IMR-90 (cell line): Measurements from ENCODE around the gene NUDT1. TPM values are rescaled to one million over a fixed set of nuclear protein-coding genes. Genes with fewer than 3 reads are reported as not detected.
A peak's percentile ranks its signal among the peaks of the same experiment; 100 is the strongest.

Source experiments
- ATAC-seq: fragments of 200-7000 bp; cut with Tn5 transposase; 2 replicates; pipeline ENCODE4 v1.9.1; 2020; ENCODE audit warnings: low read depth, mild to moderate bottlenecking, moderate library complexity
- BruUV-seq: library from RNA; stranded (reverse); fragments of 400-500 nt; replicated peaks from 2 replicates; lab custom pipeline; 2021; lab: Mats Ljungman, UMichigan
- CTCF ChIA-PET: fragments of 300-600 bp; formaldehyde crosslinking; extraction: SDS; loops from one replicate; lab custom pipeline; 2021; ENCODE audit warnings: antibody characterized with exemption; lab: Yijun Ruan, JAX
- POLR2A ChIA-PET: fragments of 300-600 bp; sonication (Branson Sonifier 250); formaldehyde crosslinking; loops from one replicate; lab custom pipeline; 2022; ENCODE audit warnings: antibody characterized with exemption; ENCODE audit not compliant: unreplicated experiment; lab: Charles Lee
- DNase-seq: peaks from one replicate; pipeline ENCODE4 v3.0.0; 2013
- H2AFZ ChIP-seq: replicated peaks from 2 replicates; pipeline ENCODE3; 2013; ENCODE audit warnings: low read length, mild to moderate bottlenecking; ENCODE audit not compliant: poor library complexity
- H2AK5ac ChIP-seq: 2 replicates; pipeline ENCODE4 v1.6.1; 2013; ENCODE audit warnings: low read depth, low read length, inconsistent platforms
- H2AK9ac ChIP-seq: replicated peaks from 2 replicates; pipeline ENCODE3; 2013; ENCODE audit warnings: mild to moderate bottlenecking, low read depth, low read length, moderate library complexity; ENCODE audit not compliant: poor library complexity
- H2BK120ac ChIP-seq: 2 replicates; pipeline ENCODE4 v1.6.1; 2013; ENCODE audit warnings: low read depth, low read length, inconsistent platforms
- H2BK15ac ChIP-seq: 3 replicates; pipeline ENCODE4 v1.6.1; 2013; ENCODE audit warnings: low read depth, low read length, inconsistent platforms
- H2BK20ac ChIP-seq: 2 replicates; pipeline ENCODE4 v1.6.1; 2013; ENCODE audit warnings: low read depth, mild to moderate bottlenecking, inconsistent platforms, low read length, moderate library complexity
- H2BK5ac ChIP-seq: 2 replicates; pipeline ENCODE4 v1.6.1; 2013; ENCODE audit warnings: mild to moderate bottlenecking, low read depth, low read length, inconsistent platforms; ENCODE audit not compliant: poor library complexity, severe bottlenecking
- H3K14ac ChIP-seq: replicated peaks from 2 replicates; pipeline ENCODE4 v1.6.1; 2013; ENCODE audit warnings: low read depth, low read length, inconsistent platforms
- H3K18ac ChIP-seq: 2 replicates; pipeline ENCODE4 v1.6.1; 2013; ENCODE audit warnings: low read depth, low read length, control low read depth
- H3K23ac ChIP-seq: 2 replicates; pipeline ENCODE4 v1.6.1; 2013; ENCODE audit warnings: low read depth, low read length, inconsistent platforms
- H3K27ac ChIP-seq: 2 replicates; pipeline ENCODE4 v1.5.1; 2013; ENCODE audit warnings: mild to moderate bottlenecking, control low read depth, low read length; ENCODE audit not compliant: insufficient read depth
- H3K27me3 ChIP-seq: 2 replicates; pipeline ENCODE4 v1.6.1; 2013; ENCODE audit warnings: low read length; ENCODE audit not compliant: control insufficient read depth, insufficient read depth
- H3K36me3 ChIP-seq: 2 replicates; pipeline ENCODE4 v1.6.1; 2013; ENCODE audit warnings: low read length, mixed read lengths; ENCODE audit not compliant: control insufficient read depth, insufficient read depth
- H3K4ac ChIP-seq: 2 replicates; pipeline ENCODE4 v1.6.1; 2013; ENCODE audit warnings: low read depth, low read length, inconsistent platforms
- H3K4me1 ChIP-seq: 2 replicates; pipeline ENCODE4 v1.6.1; 2013; ENCODE audit warnings: low read length, mixed read lengths; ENCODE audit not compliant: control insufficient read depth, insufficient read depth
- H3K4me2 ChIP-seq: 2 replicates; pipeline ENCODE4 v1.6.1; 2013; ENCODE audit warnings: low read depth, mild to moderate bottlenecking, control low read depth, low read length, moderate library complexity
- H3K4me3 ChIP-seq: 2 replicates; pipeline ENCODE4 v1.5.1; 2013; ENCODE audit warnings: low read depth, mild to moderate bottlenecking, control low read depth, low read length, moderate library complexity; ENCODE audit not compliant: insufficient read depth
- H3K56ac ChIP-seq: 2 replicates; pipeline ENCODE4 v1.6.1; 2013; ENCODE audit warnings: low read length, inconsistent platforms; ENCODE audit not compliant: insufficient read depth; ENCODE audit errors: extremely low read depth
- H3K79me1 ChIP-seq, 2 experiments: 2 replicates each; pipeline ENCODE4 v1.6.1; 2013; ENCODE audit warnings: low read length in 2 of 2, inconsistent platforms in 1 of 2, low read depth in 1 of 2
- H3K9ac ChIP-seq: 2 replicates; pipeline ENCODE4 v1.6.1; 2013; ENCODE audit warnings: low read depth, low read length, control low read depth
- H3K9me1 ChIP-seq: 2 replicates; pipeline ENCODE4 v1.6.1; 2013; ENCODE audit warnings: low read length, inconsistent platforms; ENCODE audit not compliant: insufficient read depth
- H3K9me3 ChIP-seq: 2 replicates; pipeline ENCODE4 v1.6.1; 2013; ENCODE audit warnings: low read length; ENCODE audit not compliant: control insufficient read depth, insufficient read depth
- H4K20me1 ChIP-seq: 2 replicates; pipeline ENCODE4 v1.6.1; 2013; ENCODE audit warnings: low read length, inconsistent platforms; ENCODE audit not compliant: insufficient read depth
- H4K5ac ChIP-seq: 2 replicates; pipeline ENCODE4 v1.6.1; 2013; ENCODE audit warnings: mild to moderate bottlenecking, low read depth, low read length, control low read depth
- H4K8ac ChIP-seq, 2 experiments: 2 replicates each; pipeline ENCODE4 v1.6.1; 2013; ENCODE audit warnings: low read depth in 2 of 2, low read length in 2 of 2, control low read depth in 1 of 2, inconsistent platforms in 1 of 2
- H4K91ac ChIP-seq: 2 replicates; pipeline ENCODE4 v1.6.1; 2013; ENCODE audit warnings: low read depth, low read length, inconsistent platforms; ENCODE audit not compliant: insufficient read depth
- BHLHE40 ChIP-seq: fragments of 150-350 bp; IDR thresholded peaks from 2 replicates; pipeline ENCODE4 v1.6.1; 2016; ENCODE audit warnings: mild to moderate bottlenecking, low read depth, low read length
- CHD1 ChIP-seq: IDR thresholded peaks from 2 replicates; pipeline ENCODE4 v1.6.1; 2012; ENCODE audit warnings: low read depth, low read length, improper control_type of control experiment
- CTCF ChIP-seq: conservative IDR thresholded peaks from 2 replicates; pipeline ENCODE4 v1.5.1; 2012; ENCODE audit warnings: mild to moderate bottlenecking, low read depth, low read length, improper control_type of control experiment
- FOS ChIP-seq: fragments of 150-350 bp; IDR thresholded peaks from 2 replicates; pipeline ENCODE4 v1.6.1; 2016; ENCODE audit warnings: low read depth, low read length
- MAFK ChIP-seq: IDR thresholded peaks from 2 replicates; pipeline ENCODE4 v1.6.1; 2012; ENCODE audit warnings: low read depth, low read length, improper control_type of control experiment
- MXI1 ChIP-seq: IDR thresholded peaks from 2 replicates; pipeline ENCODE4 v1.6.1; 2012; ENCODE audit warnings: low read depth, mild to moderate bottlenecking, low read length, moderate library complexity, borderline replicate concordance
- NFE2L2 ChIP-seq: fragments of 150-350 bp; IDR thresholded peaks from 2 replicates; pipeline ENCODE4 v1.6.1; 2016; ENCODE audit warnings: low read depth, mild to moderate bottlenecking, low read length
- RCOR1 ChIP-seq: IDR thresholded peaks from 2 replicates; pipeline ENCODE4 v1.6.1; 2012; ENCODE audit warnings: mild to moderate bottlenecking, low read length, improper control_type of control experiment; ENCODE audit not compliant: insufficient replicate concordance
- RFX5 ChIP-seq: IDR thresholded peaks from 2 replicates; pipeline ENCODE4 v1.8.0; 2012; ENCODE audit warnings: low read depth, mild to moderate bottlenecking, low read length, moderate library complexity
- WGBS, 2 experiments: methylation state at CpG; one replicate each; pipeline versions ENCODE4 v1.1.5 to v1.1.7; 2013; ENCODE audit warnings: missing lambda C conversion rate in 2 of 2; ENCODE audit not compliant: insufficient read length in 1 of 2; ENCODE audit errors: extremely low coverage in 2 of 2; 5-methylcytosine and 5-hydroxymethylcytosine counted together
- dilution Hi-C: fragments of 300-500 bp; cut with HindIII; formaldehyde crosslinking; loops from one replicate; pipeline ENCODE4 v1.14.3; 2018; ENCODE audit warnings: low sequenced_read_pairs; ENCODE audit not compliant: unreplicated experiment
- in situ Hi-C: fragments of 300-500 bp; cut with MboI; formaldehyde crosslinking; loops from 3 replicates; pipeline ENCODE4 v1.14.3; 2019; ENCODE audit warnings: low sequenced_read_pairs, inconsistent platforms, mixed read lengths
- intact Hi-C: fragments of 100-400 bp; cut with micrococcal nuclease; formaldehyde crosslinking; loops from 2 replicates; pipeline ENCODE4 v1.10.0; 2022
- polyA plus RNA-seq, 3 experiments: library from polyadenylated mRNA; depleted of rRNA; stranded (reverse); fragments of >200 nt; gene quantifications; 2 replicates each; pipeline ENCODE4 v1.2.3, GENCODE V29; 2012; ENCODE audit warnings: low replicate concordance in 1 of 3
- total RNA-seq: library from RNA; depleted of rRNA; stranded (reverse); fragments of >200 nt; gene quantifications from 2 replicates; pipeline ENCODE4 v1.2.3, GENCODE V29; 2012
- TF ChIP-seq, protein P1 (sequence below): fragments of 150-350 bp; IDR thresholded peaks from 2 replicates; pipeline ENCODE4 v1.6.1; 2016; ENCODE audit warnings: low read depth, mild to moderate bottlenecking, low read length, moderate library complexity, borderline replicate concordance
- TF ChIP-seq, protein P2 (sequence below): fragments of 150-350 bp; IDR thresholded peaks from 2 replicates; pipeline ENCODE4 v1.6.1; 2017; ENCODE audit warnings: mild to moderate bottlenecking, antibody characterized with exemption, low read length, low read depth

NUDT1 gene
- total and polyA plus RNA-seq, 2 of the 4 experiments (the other 2 are of a cell fraction) = 33.4 to 49.1 TPM

GRCh38 chr7:2239242-2239641 lies 2.8 kb upstream of the NUDT1 start:
- H3K9me3 ChIP-seq = no peaks in the 10 kb centered on the region
- no peaks in the 10 kb centered on the region for H3K27me3 ChIP-seq
- 98% methylated on average over 9 of the region's 17 CpGs; no CpG with 5 or more reads in 1 of the 2 experiments for WGBS, 2 experiments
- no peak overlapping the region for H3K4me3 ChIP-seq
- no peak overlapping the region for H2BK20ac ChIP-seq
- no peak overlapping the region for H3K18ac ChIP-seq
- in situ Hi-C loops = loop anchor here (5.0 kb wide), 1 partner anchor 108 kb away; no protein-coding TSS in a partner anchor
- H3K14ac ChIP-seq = no peak overlapping the region
- H4K5ac ChIP-seq = no peak overlapping the region
- intact Hi-C loops = no loop called here
- no peak overlapping the region for H2BK5ac ChIP-seq
- H3K9me1 ChIP-seq = peaks cover 17% of the 10 kb centered on the region
- ATAC-seq (no peak), DNase-seq (no peak)
- no peak overlapping the region for H4K8ac ChIP-seq
- peaks cover 3% of the 10 kb centered on the region for H3K4me1 ChIP-seq
- H4K20me1 ChIP-seq = peaks cover 7% of the 10 kb centered on the region; the same call in 1 of the 2 replicates
- no peak overlapping the region for H4K91ac ChIP-seq
- ChIA-PET POLR2A (interaction anchor here (0.7 kb wide), 1 partner anchor 9 kb away, joined by 3 read pairs; no protein-coding TSS in a partner anchor), CTCF (no interaction called here)
- no peak overlapping the region for H3K9ac ChIP-seq
- no peak overlapping the region for H3K27ac ChIP-seq
- H3K56ac ChIP-seq = no peak overlapping the region
- peaks cover 32% of the 10 kb centered on the region for H3K36me3 ChIP-seq
- dilution Hi-C loops = no loop called here
- no peak overlapping the region for H3K23ac ChIP-seq
- H2BK120ac ChIP-seq = no peak overlapping the region
- TF ChIP-seq RFX5 = no peak
- no peak for TF ChIP-seq RCOR1
- TF ChIP-seq NFE2L2 = no peak
- no peak for TF ChIP-seq CTCF
- TF ChIP-seq FOS = no peak
- TF ChIP-seq BHLHE40 = no peak
- TF ChIP-seq, protein P1, sequence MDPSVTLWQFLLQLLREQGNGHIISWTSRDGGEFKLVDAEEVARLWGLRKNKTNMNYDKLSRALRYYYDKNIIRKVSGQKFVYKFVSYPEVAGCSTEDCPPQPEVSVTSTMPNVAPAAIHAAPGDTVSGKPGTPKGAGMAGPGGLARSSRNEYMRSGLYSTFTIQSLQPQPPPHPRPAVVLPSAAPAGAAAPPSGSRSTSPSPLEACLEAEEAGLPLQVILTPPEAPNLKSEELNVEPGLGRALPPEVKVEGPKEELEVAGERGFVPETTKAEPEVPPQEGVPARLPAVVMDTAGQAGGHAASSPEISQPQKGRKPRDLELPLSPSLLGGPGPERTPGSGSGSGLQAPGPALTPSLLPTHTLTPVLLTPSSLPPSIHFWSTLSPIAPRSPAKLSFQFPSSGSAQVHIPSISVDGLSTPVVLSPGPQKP = no peak
- TF ChIP-seq, protein P2, sequence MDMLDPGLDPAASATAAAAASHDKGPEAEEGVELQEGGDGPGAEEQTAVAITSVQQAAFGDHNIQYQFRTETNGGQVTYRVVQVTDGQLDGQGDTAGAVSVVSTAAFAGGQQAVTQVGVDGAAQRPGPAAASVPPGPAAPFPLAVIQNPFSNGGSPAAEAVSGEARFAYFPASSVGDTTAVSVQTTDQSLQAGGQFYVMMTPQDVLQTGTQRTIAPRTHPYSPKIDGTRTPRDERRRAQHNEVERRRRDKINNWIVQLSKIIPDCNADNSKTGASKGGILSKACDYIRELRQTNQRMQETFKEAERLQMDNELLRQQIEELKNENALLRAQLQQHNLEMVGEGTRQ = no peak
- no peak for TF ChIP-seq CHD1
- no peak for TF ChIP-seq MAFK
- TF ChIP-seq MXI1 = no peak
- H2AK5ac ChIP-seq = no peak overlapping the region
- no peak overlapping the region for H3K4ac ChIP-seq
- H2BK15ac ChIP-seq = no peak overlapping the region
- no peak overlapping the region for H2AFZ ChIP-seq
- peaks cover 30 to 54% of the 10 kb centered on the region in 2 experiments for H3K79me1 ChIP-seq
- peak overlapping the region; percentile 28 for H2AK9ac ChIP-seq
- BruUV-seq = no TSS peak
- no peak overlapping the region for H3K4me2 ChIP-seq
